H1 (cell line): ENCODE measurements around the gene CXCL14. TPM values are rescaled to one million over a fixed set of nuclear protein-coding genes. Genes with fewer than 3 reads are reported as not detected.

Experiments
- CTCF ChIA-PET: fragments of 300-600 bp; sonication (Branson Sonifier 250); formaldehyde crosslinking; loops from one replicate; lab custom pipeline; 2021; ENCODE audit not compliant: partially characterized antibody; lab: Charles Lee
- POLR2A ChIA-PET: fragments of 300-600 bp; sonication (Branson Sonifier 250); formaldehyde crosslinking; loops from one replicate; lab custom pipeline; 2021; ENCODE audit warnings: inconsistent platforms; ENCODE audit not compliant: partially characterized antibody; lab: Charles Lee
- DNase-seq, 2 experiments: peaks; one replicate each; pipeline versions ENCODE4 v3.0.0 to v3.0.0-alpha.2; 2010 to 2022; ENCODE audit warnings: low spot score in 2 of 2, low read depth in 1 of 2, mixed read lengths in 1 of 2
- FAIRE-seq: peaks from 2 replicates; lab custom pipeline; 2011; peaks lifted over from hg19 to GRCh38; lab: Jason Lieb, UNC
- H2AFZ ChIP-seq: 2 replicates; pipeline ENCODE4 v1.8.1; 2012; ENCODE audit warnings: low read length, inconsistent platforms
- H2AK5ac ChIP-seq: 2 replicates; pipeline ENCODE4 v1.6.1; 2013; ENCODE audit warnings: low read depth, low read length
- H2BK120ac ChIP-seq: replicated peaks from 2 replicates; pipeline ENCODE3; 2013; ENCODE audit warnings: low read depth, low read length, inconsistent platforms
- H2BK12ac ChIP-seq: 2 replicates; pipeline ENCODE4 v1.6.1; 2013; ENCODE audit warnings: low read depth, low read length
- H2BK15ac ChIP-seq: 2 replicates; pipeline ENCODE4 v1.6.1; 2013; ENCODE audit warnings: low read length
- H2BK20ac ChIP-seq: 2 replicates; pipeline ENCODE4 v1.6.1; 2013; ENCODE audit warnings: low read length
- H2BK5ac ChIP-seq: 2 replicates; pipeline ENCODE4 v1.6.1; 2013; ENCODE audit warnings: low read depth, low read length
- H3K14ac ChIP-seq: 2 replicates; pipeline ENCODE4 v1.6.1; 2013; ENCODE audit warnings: inconsistent platforms; ENCODE audit not compliant: insufficient read length
- H3K18ac ChIP-seq: 2 replicates; pipeline ENCODE4 v1.6.1; 2013; ENCODE audit warnings: low read length; ENCODE audit errors: extremely low read depth
- H3K23ac ChIP-seq: 2 replicates; pipeline ENCODE4 v1.6.1; 2013; ENCODE audit warnings: inconsistent platforms; ENCODE audit not compliant: insufficient read length
- H3K23me2 ChIP-seq: 2 replicates; pipeline ENCODE4 v1.6.1; 2013; ENCODE audit warnings: low read depth, low read length
- H3K27ac ChIP-seq: 2 replicates; pipeline ENCODE4 v1.6.1; 2011; ENCODE audit warnings: low read depth, low read length, inconsistent platforms
- H3K27me3 ChIP-seq, 4 experiments: replicated peaks in 1 of 4; 1 replicate in 1 of 4; 2 replicates in 3 of 4; pipeline versions ENCODE4 v1.6.1 to v1.8.1; 2011 to 2013; ENCODE audit warnings: low read length in 3 of 4, mild to moderate bottlenecking in 3 of 4, inconsistent platforms in 2 of 4, mixed read lengths in 2 of 4, moderate library complexity in 1 of 4; ENCODE audit not compliant: control insufficient read depth in 3 of 4, insufficient read depth in 3 of 4; ENCODE audit errors: extremely low read depth in 1 of 4
- H3K36me3 ChIP-seq, 4 experiments: 2 replicates each; pipeline versions ENCODE4 v1.6.1 to v1.8.1; 2011 to 2013; ENCODE audit warnings: mild to moderate bottlenecking in 4 of 4, low read length in 3 of 4, moderate library complexity in 2 of 4, control low read depth in 1 of 4, inconsistent platforms in 1 of 4; ENCODE audit not compliant: insufficient read depth in 4 of 4, control insufficient read depth in 2 of 4
- H3K4ac ChIP-seq: replicated peaks from 2 replicates; pipeline ENCODE3; 2013; ENCODE audit warnings: low read length, low read depth, mixed read lengths, inconsistent platforms; ENCODE audit not compliant: insufficient read length
- H3K4me1 ChIP-seq, 4 experiments: replicated peaks in 1 of 4; 1 replicate in 1 of 4; 2 replicates in 3 of 4; pipeline versions ENCODE4 v1.6.1 to v1.8.1; 2011 to 2013; ENCODE audit warnings: low read length in 3 of 4, inconsistent platforms in 2 of 4, mixed read lengths in 1 of 4; ENCODE audit not compliant: insufficient read depth in 4 of 4, control insufficient read depth in 3 of 4
- H3K4me2 ChIP-seq, 2 experiments: 2 replicates each; pipeline versions ENCODE4 v1.6.1 to v1.8.1; 2011 to 2013; ENCODE audit warnings: low read depth in 2 of 2, low read length in 2 of 2, control low read depth in 1 of 2, inconsistent platforms in 1 of 2, mild to moderate bottlenecking in 1 of 2; ENCODE audit not compliant: insufficient read depth in 1 of 2
- H3K4me3 ChIP-seq, 4 experiments: fragments of 200-600, 300-600 bp in 1 of 4; sonication (generic), shearing (Covaris generic), sonication (Bioruptor Twin) in 1 of 4; 2 replicates each; pipeline versions ENCODE4 v1.5.1 to v1.8.1; 2011 to 2016; ENCODE audit warnings: low read length in 4 of 4, low read depth in 3 of 4, control low read depth in 2 of 4, inconsistent platforms in 2 of 4, mild to moderate bottlenecking in 2 of 4, mixed read lengths in 1 of 4, moderate library complexity in 1 of 4; ENCODE audit not compliant: insufficient read depth in 2 of 4; ENCODE audit errors: extremely low read depth in 1 of 4
- H3K56ac ChIP-seq: replicated peaks from 2 replicates; pipeline ENCODE3; 2013; ENCODE audit warnings: low read depth, mild to moderate bottlenecking, mixed read lengths, low read length, inconsistent platforms; ENCODE audit not compliant: insufficient read length
- H3K79me1 ChIP-seq: 2 replicates; pipeline ENCODE4 v1.6.1; 2013; ENCODE audit warnings: low read depth, low read length, control low read depth
- H3K79me2 ChIP-seq, 2 experiments: 2 replicates each; pipeline versions ENCODE4 v1.6.1 to v1.8.1; 2012 to 2013; ENCODE audit warnings: low read length in 2 of 2, mild to moderate bottlenecking in 2 of 2, inconsistent platforms in 1 of 2; ENCODE audit not compliant: insufficient read depth in 2 of 2, control insufficient read depth in 1 of 2
- H3K9ac ChIP-seq, 4 experiments: replicated peaks in 1 of 4; 1 replicate in 1 of 4; 2 replicates in 3 of 4; pipeline versions ENCODE4 v1.6.1 to v1.8.1; 2011 to 2013; ENCODE audit warnings: low read depth in 3 of 4, low read length in 3 of 4, control low read depth in 2 of 4, mild to moderate bottlenecking in 2 of 4, moderate library complexity in 2 of 4, inconsistent platforms in 1 of 4; ENCODE audit errors: extremely low read depth in 1 of 4
- H3K9me3 ChIP-seq, 2 experiments: 2 replicates each; pipeline versions ENCODE4 v1.6.1 to v1.8.1; 2012 to 2013; ENCODE audit warnings: mild to moderate bottlenecking in 2 of 2, moderate library complexity in 2 of 2, control low read depth in 1 of 2, inconsistent platforms in 1 of 2, low read depth in 1 of 2, low read length in 1 of 2, mixed read lengths in 1 of 2; ENCODE audit not compliant: insufficient read depth in 2 of 2
- H4K20me1 ChIP-seq, 2 experiments: replicated peaks in 1 of 2; 2 replicates each; pipeline versions ENCODE3 to v1.8.1; 2011 to 2013; ENCODE audit warnings: inconsistent platforms in 2 of 2, low read length in 2 of 2, mild to moderate bottlenecking in 1 of 2; ENCODE audit not compliant: insufficient read depth in 2 of 2, control insufficient read depth in 1 of 2
- H4K5ac ChIP-seq: 2 replicates; pipeline ENCODE4 v1.6.1; 2013; ENCODE audit warnings: low read length, low read depth, mixed read lengths, inconsistent platforms; ENCODE audit not compliant: insufficient read length
- H4K8ac ChIP-seq: 2 replicates; pipeline ENCODE4 v1.8.0; 2013; ENCODE audit warnings: mild to moderate bottlenecking, moderate library complexity, low read length, inconsistent platforms; ENCODE audit not compliant: insufficient read depth; ENCODE audit errors: extremely low read depth
- H4K91ac ChIP-seq: replicated peaks from 2 replicates; pipeline ENCODE3; 2013; ENCODE audit warnings: low read length, mixed read lengths, inconsistent platforms; ENCODE audit not compliant: insufficient read length
- ATF2 ChIP-seq: IDR thresholded peaks from 2 replicates; pipeline ENCODE4 v1.6.1; 2012; ENCODE audit warnings: low read length, inconsistent platforms
- BACH1 ChIP-seq: IDR thresholded peaks from 2 replicates; pipeline ENCODE4 v1.6.1; 2012; ENCODE audit warnings: low read length, improper control_type of control experiment
- CBX8 ChIP-seq: fragments of 300-800, 300-1000 bp; sonication (generic); IDR thresholded peaks from 2 replicates; pipeline ENCODE4 v1.7.1; 2016; ENCODE audit warnings: low read depth, low read length, borderline replicate concordance
- CREB1 ChIP-seq: IDR thresholded peaks from 2 replicates; pipeline ENCODE4 v1.6.1; 2012; ENCODE audit warnings: inconsistent platforms
- MAX ChIP-seq: IDR thresholded peaks from 2 replicates; pipeline ENCODE4 v1.6.1; 2012; ENCODE audit warnings: inconsistent platforms
- NRF1 ChIP-seq: IDR thresholded peaks from 2 replicates; pipeline ENCODE4 v1.6.1; 2011; ENCODE audit warnings: mild to moderate bottlenecking, low read depth, low read length, improper control_type of control experiment
- WGBS, 2 experiments: shearing (Covaris generic) in 1 of 2; methylation state at CpG; one replicate each; pipeline versions ENCODE4 v1.1.6 to v1.1.7; 2013 to 2015; ENCODE audit warnings: low lambda C conversion rate in 2 of 2, mixed read lengths in 2 of 2, inconsistent platforms in 1 of 2, low coverage in 1 of 2, missing lambda C conversion rate in 1 of 2; ENCODE audit not compliant: insufficient replicate concordance in 2 of 2, insufficient coverage in 1 of 2, insufficient read length in 1 of 2; ENCODE audit errors: extremely low coverage in 1 of 2, missing lambda C conversion rate in 1 of 2; 5-methylcytosine and 5-hydroxymethylcytosine counted together
- polyA plus RNA-seq, 7 experiments: library from polyadenylated mRNA; depleted of rRNA in 3 of 7; stranded (reverse) in 5 of 7; unstranded in 2 of 7; fragments of >200 nt in 5 of 7; fragments of 200-250 nt in 2 of 7; gene quantifications; 1 replicate in 5 of 7; 2 replicates in 1 of 7; 4 replicates in 1 of 7; pipeline versions ENCODE4 v1.2.1 to v1.2.3, GENCODE V29; 2011 to 2013; ENCODE audit warnings: missing spikeins in 2 of 7, mixed read lengths in 2 of 7
- total RNA-seq: library from RNA; stranded (reverse); fragmentation: NEBNext Ultra II Directional; extraction: Animal tissue kit (Norgen Biotek cat#: 25700); gene quantifications from 2 replicates; pipeline ENCODE4 v1.2.1, GENCODE V29; 2021
- TF ChIP-seq, protein P1 (sequence below), 3 experiments: IDR thresholded peaks; 1 replicate in 2 of 3; 2 replicates in 1 of 3; pipeline versions ENCODE4 v1.5.1 to v1.6.1; 2011; ENCODE audit warnings: low read length in 3 of 3, mild to moderate bottlenecking in 3 of 3, inconsistent platforms in 2 of 3, low read depth in 1 of 3, moderate library complexity in 1 of 3; ENCODE audit not compliant: insufficient read depth in 1 of 3; ENCODE audit errors: control extremely low read depth in 1 of 3

CXCL14 gene
- total and polyA plus RNA-seq, 2 of the 8 experiments (the other 6 are each of a cell fraction or from before 2014, with no cell fraction given) = 1.5 to 1.8 TPM

DNA sequence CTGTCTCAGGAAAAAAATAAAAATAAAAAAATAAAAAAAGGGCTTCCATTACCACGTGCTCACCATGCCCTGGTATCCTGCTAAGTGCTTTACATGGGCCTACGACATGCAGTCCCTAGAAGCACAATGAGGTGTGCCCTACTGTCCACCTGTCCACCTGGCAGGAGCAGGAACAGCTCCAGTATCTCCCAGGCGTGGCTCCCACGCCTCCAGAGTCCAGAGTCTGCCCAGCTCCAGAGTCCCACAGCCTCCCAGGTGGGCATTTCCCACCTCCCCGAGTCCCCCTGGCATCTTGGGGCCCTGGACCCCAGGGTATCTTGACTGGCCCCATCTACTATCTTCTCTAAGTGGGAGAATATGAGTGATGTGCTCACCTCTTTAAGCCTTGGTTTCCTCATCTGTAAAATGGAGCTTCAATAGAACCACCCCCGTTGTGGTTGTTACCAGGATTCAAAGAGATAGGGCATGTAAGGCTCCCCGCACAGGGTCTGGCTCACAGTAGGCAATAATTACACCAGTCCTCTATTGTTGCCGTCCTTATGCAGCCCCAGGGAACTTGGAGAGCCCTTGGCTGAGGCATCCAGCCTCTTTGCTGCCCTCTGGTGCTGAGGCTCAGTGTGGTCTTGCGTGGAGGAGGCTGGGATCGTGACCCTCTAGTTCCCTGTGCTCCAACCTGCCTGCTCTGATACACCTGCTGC is 8.9 kb downstream of the CXCL14 start:
- Histone ChIP-seq H3K36me3 (no peaks in the 10 kb centered on the region), H2BK5ac (no peak overlapping the region), H3K27me3 (peaks cover 0 to 1% (median 0%) of the 10 kb centered on the region in 4 experiments; a peak in 2 of 7 replicates), H3K23ac (no peak overlapping the region), H3K9me3 (no peaks in the 10 kb centered on the region), H3K9ac (no peak overlapping the region), H3K4ac (no peak overlapping the region), H2BK15ac (no peak overlapping the region), H3K18ac (no peak overlapping the region), H4K91ac (no peak overlapping the region), H3K4me1 (peaks cover 0 to 12% (median 5%) of the 10 kb centered on the region in 4 experiments; a peak in 5 of 7 replicates), H3K4me3 (no peak overlapping the region), H2BK120ac (no peak overlapping the region), H4K5ac (no peak overlapping the region), H3K79me1 (no peaks in the 10 kb centered on the region), H2AFZ (no peak overlapping the region), H4K8ac (no peak overlapping the region), H2BK20ac (0 out of 2 replicates have a peak overlapping the region, but pooled peaks have one; percentile 28), H3K79me2 (no peaks in the 10 kb centered on the region), H4K20me1 (no peaks in the 10 kb centered on the region), H2AK5ac (peak overlapping the region; percentile 83; the same call in 1 of the 2 replicates), H3K27ac (no peak overlapping the region; the same call in 1 of the 2 replicates), H3K4me2 (no peak overlapping the region; a peak in 1 of 4 replicates), H3K56ac (no peak overlapping the region), H3K23me2 (no peaks in the 10 kb centered on the region), H2BK12ac (peak overlapping the region; percentile 63; the same call in 1 of the 2 replicates), H3K14ac (no peak overlapping the region)
- ChIA-PET POLR2A (no interaction called here), CTCF (interaction anchor here (0.5 to 20.6 kb wide), 23 partner anchors 6 to 1200 kb away, joined by 3 to 547 read pairs (median 5); partner anchors contain the start of genes CXCL14 and SLC25A48)
- WGBS, 2 experiments = 58% methylated on average over 10 of the region's 10 CpGs; no CpG with 5 or more reads in 1 of the 2 experiments
- peak in 1 of 2 experiments; percentile 66 for DNase-seq
- FAIRE-seq = peak; percentile 95
- TF ChIP-seq CREB1 (0 out of 2 replicates have a peak, but pooled peaks have one; percentile 13), NRF1 (no peak), BACH1 (peak; percentile 75), CBX8 (no peak), ATF2 (no peak), MAX (peak; percentile 28; the same call in 1 of the 2 replicates)
- TF ChIP-seq, protein P1, sequence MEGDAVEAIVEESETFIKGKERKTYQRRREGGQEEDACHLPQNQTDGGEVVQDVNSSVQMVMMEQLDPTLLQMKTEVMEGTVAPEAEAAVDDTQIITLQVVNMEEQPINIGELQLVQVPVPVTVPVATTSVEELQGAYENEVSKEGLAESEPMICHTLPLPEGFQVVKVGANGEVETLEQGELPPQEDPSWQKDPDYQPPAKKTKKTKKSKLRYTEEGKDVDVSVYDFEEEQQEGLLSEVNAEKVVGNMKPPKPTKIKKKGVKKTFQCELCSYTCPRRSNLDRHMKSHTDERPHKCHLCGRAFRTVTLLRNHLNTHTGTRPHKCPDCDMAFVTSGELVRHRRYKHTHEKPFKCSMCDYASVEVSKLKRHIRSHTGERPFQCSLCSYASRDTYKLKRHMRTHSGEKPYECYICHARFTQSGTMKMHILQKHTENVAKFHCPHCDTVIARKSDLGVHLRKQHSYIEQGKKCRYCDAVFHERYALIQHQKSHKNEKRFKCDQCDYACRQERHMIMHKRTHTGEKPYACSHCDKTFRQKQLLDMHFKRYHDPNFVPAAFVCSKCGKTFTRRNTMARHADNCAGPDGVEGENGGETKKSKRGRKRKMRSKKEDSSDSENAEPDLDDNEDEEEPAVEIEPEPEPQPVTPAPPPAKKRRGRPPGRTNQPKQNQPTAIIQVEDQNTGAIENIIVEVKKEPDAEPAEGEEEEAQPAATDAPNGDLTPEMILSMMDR (IDR thresholded peaks at IDR 0.05; ENCODE audit: control extremely low read depth in 1 of 3, insufficient read depth in 1 of 3, low read depth in 1 of 3, low read length in 3 of 3) = peak; percentile 70 to 92 (median 84)
